ENCODE measurements around the gene JAKMIP3. TPM values are rescaled to one million over a fixed set of nuclear protein-coding genes. Genes with fewer than 3 reads are reported as not detected.

The JAKMIP3 gene
- polyA plus RNA-seq, 3 donors = 0.20 TPM; not detected in 2

DNA sequence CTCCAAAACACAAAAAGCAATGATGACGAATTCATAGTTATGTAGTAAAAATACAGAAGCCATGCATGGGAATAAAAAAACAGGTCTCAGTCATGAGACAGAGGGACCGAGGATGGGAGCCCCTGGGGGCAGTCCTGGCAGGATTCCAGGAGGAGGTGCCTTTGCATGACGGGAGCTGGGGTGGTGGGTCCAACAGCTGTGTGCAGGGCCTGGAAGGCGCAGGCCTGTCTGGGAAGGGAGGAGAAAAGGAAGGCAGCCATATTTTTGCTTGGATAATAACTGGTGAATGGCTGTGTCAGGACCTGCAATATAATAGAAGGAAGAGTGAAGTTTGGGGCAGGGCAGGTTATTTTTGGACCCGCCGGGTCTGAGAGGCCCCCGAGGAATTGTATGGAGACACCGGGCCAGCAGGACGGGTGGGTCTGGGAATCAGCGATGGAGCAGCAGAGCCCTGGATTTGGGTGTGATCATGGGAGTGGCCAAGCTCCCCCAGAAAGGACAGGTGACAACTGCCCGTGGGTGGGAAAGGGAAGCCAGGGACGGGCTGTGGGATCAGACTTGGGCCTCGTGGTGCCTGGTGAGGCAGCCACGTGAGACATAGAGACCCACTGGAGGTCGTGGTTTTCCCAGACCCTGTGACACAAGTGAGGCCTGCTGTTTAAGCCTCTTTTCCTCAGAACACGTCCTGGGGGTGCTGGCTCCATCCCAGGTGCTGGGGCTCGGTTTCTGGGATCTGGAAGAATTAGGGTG is 2.9 kb upstream of the JAKMIP3 start:
- peak overlapping the region in 1 of 2 donors; percentile 1 for H3K4me3 Mint-ChIP-seq

DNA sequence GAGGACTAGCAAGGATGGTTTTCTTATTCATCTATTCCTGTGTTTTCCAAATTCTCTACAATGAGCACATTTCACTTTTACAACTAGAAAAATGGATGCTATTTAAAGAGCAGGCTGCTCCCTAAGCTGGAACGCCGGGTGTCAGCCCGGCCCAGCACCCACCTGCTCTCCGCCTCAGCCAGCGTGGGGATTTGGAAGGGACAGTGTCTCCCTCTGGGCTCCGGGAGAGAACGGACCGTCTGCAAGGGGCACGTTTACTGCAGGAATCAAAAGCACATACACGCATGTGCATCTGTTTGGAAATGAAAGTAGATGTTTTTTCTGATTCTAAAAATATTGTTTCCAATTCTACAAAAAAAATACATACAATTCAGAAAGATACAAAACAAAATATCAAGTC is 2.3 kb upstream of the JAKMIP3 start:
- no peak for DNase-seq
- no peaks in the 10 kb centered on the region for H4K20me1 ChIP-seq (ENCODE audit: insufficient read depth, low read length)
- H3K27me3 Mint-ChIP-seq (ENCODE audit: low read depth in 3 of 3) = peaks cover 26 to 30% (median 28%) of the 10 kb centered on the region in 3 donors
- no peak overlapping the region for H3K27ac Mint-ChIP-seq
- H3K9me3 Mint-ChIP-seq = peaks cover 0 to 8% (median 2%) of the 10 kb centered on the region in 7 donors
- no peak overlapping the region for H3K4me3 ChIP-seq (replicated peaks in 1 of 3; ENCODE audit: low read depth in 2 of 3, low read length in 3 of 3)
- WGBS (ENCODE audit: insufficient coverage) = 81% methylated on average over 3 of the region's 10 CpGs
- no peaks in the 10 kb centered on the region for H3K79me2 ChIP-seq (ENCODE audit: insufficient read depth, low read length)
- H3K4me1 Mint-ChIP-seq = peaks cover 5% of the 10 kb centered on the region
- intact Hi-C loops (cut with micrococcal nuclease) = no loop called here
- peaks cover 0 to 15% of the 10 kb centered on the region in 2 donors for H3K27me3 ChIP-seq (ENCODE audit: control insufficient read depth in 2 of 2, insufficient read depth in 2 of 2, low read length in 2 of 2)
- no peak overlapping the region for H2AFZ ChIP-seq (ENCODE audit: insufficient read depth, low read depth, low read length, poor library complexity, severe bottlenecking)
- no peak overlapping the region for H3K4me3 Mint-ChIP-seq
- H3K4me2 ChIP-seq (replicated peaks; ENCODE audit: extremely low read depth, low read length, poor library complexity, severe bottlenecking) = no peak overlapping the region
- no peaks in the 10 kb centered on the region for H3K36me3 ChIP-seq (replicated peaks in 1 of 2; ENCODE audit: control insufficient read depth in 1 of 2, insufficient read depth in 2 of 2, low read length in 2 of 2)
- H3K9me3 ChIP-seq (replicated peaks in 1 of 2; ENCODE audit: control insufficient read depth in 1 of 2, insufficient read depth in 1 of 2, low read length in 2 of 2) = no peaks in the 10 kb centered on the region
- H3K9ac ChIP-seq (ENCODE audit: insufficient read depth, low read length, poor library complexity, severe bottlenecking) = no peak overlapping the region
- H3K36me3 Mint-ChIP-seq = no peaks in the 10 kb centered on the region
- TF ChIP-seq, protein P1, sequence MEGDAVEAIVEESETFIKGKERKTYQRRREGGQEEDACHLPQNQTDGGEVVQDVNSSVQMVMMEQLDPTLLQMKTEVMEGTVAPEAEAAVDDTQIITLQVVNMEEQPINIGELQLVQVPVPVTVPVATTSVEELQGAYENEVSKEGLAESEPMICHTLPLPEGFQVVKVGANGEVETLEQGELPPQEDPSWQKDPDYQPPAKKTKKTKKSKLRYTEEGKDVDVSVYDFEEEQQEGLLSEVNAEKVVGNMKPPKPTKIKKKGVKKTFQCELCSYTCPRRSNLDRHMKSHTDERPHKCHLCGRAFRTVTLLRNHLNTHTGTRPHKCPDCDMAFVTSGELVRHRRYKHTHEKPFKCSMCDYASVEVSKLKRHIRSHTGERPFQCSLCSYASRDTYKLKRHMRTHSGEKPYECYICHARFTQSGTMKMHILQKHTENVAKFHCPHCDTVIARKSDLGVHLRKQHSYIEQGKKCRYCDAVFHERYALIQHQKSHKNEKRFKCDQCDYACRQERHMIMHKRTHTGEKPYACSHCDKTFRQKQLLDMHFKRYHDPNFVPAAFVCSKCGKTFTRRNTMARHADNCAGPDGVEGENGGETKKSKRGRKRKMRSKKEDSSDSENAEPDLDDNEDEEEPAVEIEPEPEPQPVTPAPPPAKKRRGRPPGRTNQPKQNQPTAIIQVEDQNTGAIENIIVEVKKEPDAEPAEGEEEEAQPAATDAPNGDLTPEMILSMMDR (IDR thresholded peaks at IDR 0.05) = no peak
- no peaks in the 10 kb centered on the region for H3K4me1 ChIP-seq (ENCODE audit: control insufficient read depth in 1 of 2, insufficient read depth in 2 of 2, low read length in 2 of 2)
- no peak overlapping the region for H3K27ac ChIP-seq (ENCODE audit: low read depth in 1 of 2, low read length in 2 of 2)

More for the DNA sequence above, 2.9 kb upstream of the JAKMIP3 start:
- H3K9me3 Mint-ChIP-seq = peaks cover 0 to 3% (median 2%) of the 10 kb centered on the region in 7 donors
- TF ChIP-seq, protein P1 (IDR thresholded peaks at IDR 0.05) = no peak
- Histone ChIP-seq H3K4me3 (replicated peaks in 1 of 3; ENCODE audit: low read depth in 2 of 3, low read length in 3 of 3) (no peak overlapping the region), H4K20me1 (ENCODE audit: insufficient read depth, low read length) (no peaks in the 10 kb centered on the region), H2AFZ (ENCODE audit: insufficient read depth, low read depth, low read length, poor library complexity, severe bottlenecking) (no peak overlapping the region), H3K36me3 (replicated peaks in 1 of 2; ENCODE audit: control insufficient read depth in 1 of 2, insufficient read depth in 2 of 2, low read length in 2 of 2) (no peaks in the 10 kb centered on the region), H3K27ac (ENCODE audit: low read depth in 1 of 2, low read length in 2 of 2) (no peak overlapping the region), H3K9me3 (replicated peaks in 1 of 2; ENCODE audit: control insufficient read depth in 1 of 2, insufficient read depth in 1 of 2, low read length in 2 of 2) (no peaks in the 10 kb centered on the region), H3K4me2 (replicated peaks; ENCODE audit: extremely low read depth, low read length, poor library complexity, severe bottlenecking) (no peak overlapping the region), H3K4me1 (ENCODE audit: control insufficient read depth in 1 of 2, insufficient read depth in 2 of 2, low read length in 2 of 2) (no peaks in the 10 kb centered on the region), H3K9ac (ENCODE audit: insufficient read depth, low read length, poor library complexity, severe bottlenecking) (no peak overlapping the region), H3K27me3 (ENCODE audit: control insufficient read depth in 2 of 2, insufficient read depth in 2 of 2, low read length in 2 of 2) (peaks cover 0 to 15% of the 10 kb centered on the region in 2 donors), H3K79me2 (ENCODE audit: insufficient read depth, low read length) (no peaks in the 10 kb centered on the region)
- H3K36me3 Mint-ChIP-seq = no peaks in the 10 kb centered on the region
- peak overlapping the region in 1 of 7 donors; percentile 32 for H3K27ac Mint-ChIP-seq
- peaks cover 5% of the 10 kb centered on the region for H3K4me1 Mint-ChIP-seq
- intact Hi-C loops (cut with micrococcal nuclease) = no loop called here
- WGBS (ENCODE audit: insufficient coverage) = 75% methylated on average over 12 of the region's 17 CpGs
- H3K27me3 Mint-ChIP-seq (ENCODE audit: low read depth in 3 of 3) = peaks cover 26 to 28% (median 27%) of the 10 kb centered on the region in 3 donors
- DNase-seq = no peak
